Measurements from ENCODE around the gene DCLK2.

DNA sequence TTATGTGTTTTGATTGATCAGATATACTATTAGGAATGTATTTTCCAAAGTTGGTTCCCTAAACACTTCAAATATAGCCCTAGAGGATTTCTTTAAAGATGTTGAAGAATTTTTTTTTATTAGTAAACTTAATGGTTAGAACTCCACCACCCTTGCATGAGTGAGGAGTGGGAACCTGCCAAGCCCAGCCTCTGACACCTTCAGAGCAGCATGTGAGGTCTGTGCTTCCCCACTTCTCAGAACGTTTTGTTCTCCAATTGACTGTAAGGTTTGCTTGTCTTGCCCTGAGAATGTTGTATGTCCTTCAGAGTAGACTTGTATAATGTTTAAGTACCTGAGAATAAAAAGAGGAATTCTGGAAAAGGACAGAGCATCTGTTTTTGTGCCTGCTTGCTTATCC, 126.8 kb downstream of the DCLK2 start:
- TF ChIP-seq GABPA (IDR thresholded peaks at IDR 0.05; ENCODE audit: borderline replicate concordance, insufficient read depth, low read length) = no peak
- TF ChIP-seq, protein P1, sequence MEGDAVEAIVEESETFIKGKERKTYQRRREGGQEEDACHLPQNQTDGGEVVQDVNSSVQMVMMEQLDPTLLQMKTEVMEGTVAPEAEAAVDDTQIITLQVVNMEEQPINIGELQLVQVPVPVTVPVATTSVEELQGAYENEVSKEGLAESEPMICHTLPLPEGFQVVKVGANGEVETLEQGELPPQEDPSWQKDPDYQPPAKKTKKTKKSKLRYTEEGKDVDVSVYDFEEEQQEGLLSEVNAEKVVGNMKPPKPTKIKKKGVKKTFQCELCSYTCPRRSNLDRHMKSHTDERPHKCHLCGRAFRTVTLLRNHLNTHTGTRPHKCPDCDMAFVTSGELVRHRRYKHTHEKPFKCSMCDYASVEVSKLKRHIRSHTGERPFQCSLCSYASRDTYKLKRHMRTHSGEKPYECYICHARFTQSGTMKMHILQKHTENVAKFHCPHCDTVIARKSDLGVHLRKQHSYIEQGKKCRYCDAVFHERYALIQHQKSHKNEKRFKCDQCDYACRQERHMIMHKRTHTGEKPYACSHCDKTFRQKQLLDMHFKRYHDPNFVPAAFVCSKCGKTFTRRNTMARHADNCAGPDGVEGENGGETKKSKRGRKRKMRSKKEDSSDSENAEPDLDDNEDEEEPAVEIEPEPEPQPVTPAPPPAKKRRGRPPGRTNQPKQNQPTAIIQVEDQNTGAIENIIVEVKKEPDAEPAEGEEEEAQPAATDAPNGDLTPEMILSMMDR (IDR thresholded peaks at IDR 0.05; ENCODE audit: control extremely low read depth in 1 of 3, insufficient read depth in 1 of 3, low read depth in 1 of 3, low read length in 3 of 3) = no peak
- no peak for TF ChIP-seq POLR2AphosphoS5 (IDR thresholded peaks at IDR 0.05; ENCODE audit: low read depth, low read length)
- TF ChIP-seq HDAC6 (IDR thresholded peaks at IDR 0.05; ENCODE audit: low read depth, low read length) = no peak
- TF ChIP-seq POLR2A (IDR thresholded peaks at IDR 0.05; ENCODE audit: control extremely low read depth in 1 of 2, low read depth in 2 of 2, low read length in 2 of 2) = no peak
- no peak for TF ChIP-seq EZH2 (IDR thresholded peaks at IDR 0.05; ENCODE audit: low read depth, low read length, severe bottlenecking)
- no peak for TF ChIP-seq MAFK (IDR thresholded peaks at IDR 0.05; ENCODE audit: low read depth, low read length)
- no peak for TF ChIP-seq CREB1 (IDR thresholded peaks at IDR 0.05)
- TF ChIP-seq, protein P2, sequence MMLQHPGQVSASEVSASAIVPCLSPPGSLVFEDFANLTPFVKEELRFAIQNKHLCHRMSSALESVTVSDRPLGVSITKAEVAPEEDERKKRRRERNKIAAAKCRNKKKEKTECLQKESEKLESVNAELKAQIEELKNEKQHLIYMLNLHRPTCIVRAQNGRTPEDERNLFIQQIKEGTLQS (IDR thresholded peaks at IDR 0.05; ENCODE audit: insufficient read depth, low read depth, low read length) = no peak
- TF ChIP-seq TEAD4 (IDR thresholded peaks at IDR 0.05; ENCODE audit: low read depth, low read length) = no peak
- TF ChIP-seq HDAC2 (IDR thresholded peaks at IDR 0.05; ENCODE audit: borderline replicate concordance in 1 of 2, low read depth in 2 of 2, low read length in 2 of 2) = no peak
- TF ChIP-seq ZNF274 (IDR thresholded peaks at IDR 0.05; ENCODE audit: borderline replicate concordance, extremely low read depth, low read length) = no peak
